Heart left ventricle (tissue), 13 donors: Measurements from ENCODE around the gene MED4.

Experiments used
- CTCF ChIP-seq, 12 donors: fragments of 200-600 bp; sonication (generic) in 4 of 12; IDR thresholded peaks; one replicate each; pipeline versions ENCODE4 v1.5.0 to v1.8.0; 2018 to 2022; ENCODE audit warnings: antibody characterized with exemption in 12 of 12, mild to moderate bottlenecking in 5 of 12
- POLR2A ChIP-seq, 2 donors: fragments of 450-650 bp; IDR thresholded peaks; one replicate each; pipeline ENCODE4 v1.6.1; 2017; ENCODE audit warnings: antibody characterized with exemption in 2 of 2, mild to moderate bottlenecking in 2 of 2, moderate library complexity in 2 of 2
- donor health status: ischemic (EF 13 %, LVEDD 7.1; RV severe dilation, severe dysfunction).
- donor health status: DM: no; HTN: yes; CAD: no.
- donor health status: DM: no; HTN: no; CAD: no.
- donor health status: ischemic (EF 25% LVEDD 6.9; RV normal size, moderate dysfunction).
- donor health status: ischemic (EF 25% LVEDD 5.7; RV mildly dilated, moderate dysfunction).
- donor health status: ischemic (EF 35%, LVEDD 5.7; RV mildly dilated, moderate dysfunction).
- donor health status: nonischemic (EF 11% LVEDD 7.7; RV severe dilation, severe dysfunction).
- donor health status: DM: yes; HTN: yes; CAD: no.
- donor health status: PGD.
- donor health status: ischemic (EF 29% LVEDD 5.4; RV normal size, mild dysfunction).
- donor health status: nonischemic (EF 23%, LVEDD 6.1; RV moderate dilation, normal function).

GRCh38 chr13:48132961-48133360, 38.1 kb upstream of the MED4 start:
- TF ChIP-seq CTCF (IDR thresholded peaks at IDR 0.05) (no peak), POLR2A (IDR thresholded peaks at IDR 0.05) (no peak)
